Vagina (tissue), 2 donors: Measurements from ENCODE around the gene TMEM245.
"Not testable (repeated sequence)": the region's sequence is repeated elsewhere in the genome, so short reads cannot be mapped to it uniquely, and the experiment has no call there.

ENCODE experiments used
- CTCF ChIP-seq, 3 experiments: fragments of 450-650 bp in 2 of 3; fragments of 200-600 bp in 1 of 3; sonication (generic) in 1 of 3; IDR thresholded peaks; one replicate each; pipeline ENCODE4 v1.5.1; 2017 to 2019; ENCODE audit warnings: antibody characterized with exemption in 3 of 3, mild to moderate bottlenecking in 2 of 3, moderate library complexity in 2 of 3
- POLR2A ChIP-seq, 2 donors: fragments of 450-650 bp; IDR thresholded peaks; one replicate each; pipeline ENCODE4 v1.6.1; 2017; ENCODE audit warnings: antibody characterized with exemption in 2 of 2, mild to moderate bottlenecking in 2 of 2, moderate library complexity in 2 of 2
- POLR2AphosphoS5 ChIP-seq, 2 donors: sonication (generic); formaldehyde crosslinking; IDR thresholded peaks; one replicate each; pipeline ENCODE4 v1.9.0; 2017; ENCODE audit warnings: antibody characterized with exemption in 2 of 2, mild to moderate bottlenecking in 2 of 2, low read depth in 1 of 2; ENCODE audit not compliant: insufficient read depth in 1 of 2

- TF ChIP-seq CTCF (IDR thresholded peaks at IDR 0.05); POLR2A (IDR thresholded peaks at IDR 0.05); POLR2AphosphoS5 (IDR thresholded peaks at IDR 0.05; ENCODE audit: insufficient read depth in 1 of 2, low read depth in 1 of 2): not testable (repeated sequence)
These were observed 6.9 kb upstream of the TMEM245 start for GRCh38 chr9:109126671-109127070.
